Kidney (tissue), 14 donors: ENCODE data around the gene YTHDC2. TPM values are rescaled to one million over a fixed set of nuclear protein-coding genes. Genes with fewer than 3 reads are reported as not detected.

Source experiments
- DNase-seq, 5 donors: peaks; one replicate each; pipeline ENCODE4 v3.0.0-alpha.2; 2013 to 2020
- FAIRE-seq: peaks from 2 replicates; lab custom pipeline; 2012; peaks lifted over from hg19 to GRCh38; lab: Jason Lieb, UNC
- H3K27ac ChIP-seq, 2 donors: one replicate each; pipeline ENCODE4 v1.7.0; 2013; ENCODE audit warnings: low read depth in 2 of 2, low read length in 2 of 2, inconsistent platforms in 1 of 2
- H3K27me3 ChIP-seq: one replicate; pipeline ENCODE4 v1.7.1; 2013; ENCODE audit warnings: low read length, inconsistent platforms; ENCODE audit not compliant: control insufficient read depth, insufficient read depth
- H3K36me3 ChIP-seq, 3 donors: one replicate each; pipeline versions ENCODE4 v1.7.0 to v1.7.1; 2013; ENCODE audit warnings: low read length in 3 of 3, control low read depth in 1 of 3, inconsistent platforms in 1 of 3; ENCODE audit not compliant: insufficient read depth in 3 of 3, control insufficient read depth in 2 of 3
- H3K4me1 ChIP-seq, 3 donors: one replicate each; pipeline versions ENCODE4 v1.7.0 to v1.7.1; 2013; ENCODE audit warnings: low read length in 3 of 3, inconsistent platforms in 1 of 3, low read depth in 1 of 3; ENCODE audit not compliant: control insufficient read depth in 2 of 3, insufficient read depth in 2 of 3
- H3K4me3 ChIP-seq, 3 donors: one replicate each; pipeline versions ENCODE4 v1.7.0 to v1.8.1; 2013; ENCODE audit warnings: low read length in 3 of 3, control low read depth in 1 of 3, inconsistent platforms in 1 of 3
- H3K9ac ChIP-seq, 3 donors: one replicate each; pipeline versions ENCODE4 v1.7.0 to v1.7.1; 2013; ENCODE audit warnings: low read length in 3 of 3, control low read depth in 1 of 3, inconsistent platforms in 1 of 3
- H3K9me3 ChIP-seq, 3 donors: one replicate each; pipeline versions ENCODE4 v1.7.0 to v1.7.1; 2013; ENCODE audit warnings: low read length in 3 of 3, control low read depth in 1 of 3, inconsistent platforms in 1 of 3; ENCODE audit not compliant: control insufficient read depth in 2 of 3, insufficient read depth in 1 of 3
- CTCF ChIP-seq: IDR thresholded peaks from 3 replicates; pipeline ENCODE4 v1.5.1; 2012; ENCODE audit warnings: mild to moderate bottlenecking, moderate library complexity, borderline replicate concordance; ENCODE audit not compliant: insufficient read depth; ENCODE audit errors: extremely low read depth
- intact Hi-C: fragments of 100-400 bp; cut with DNase I; formaldehyde crosslinking; loops from one replicate; pipeline ENCODE4 v1.11.1; 2022
- polyA plus RNA-seq: library from polyadenylated mRNA; stranded (reverse); fragments of 350-450 nt; fragmentation: Illumina TruSeq; extraction: RNeasy Lipid Tissue Mini Kit (QIAGEN cat#74804); gene quantifications from one replicate; pipeline ENCODE4 v1.2.3, GENCODE V29; 2014; ENCODE audit warnings: low read depth, low replicate concordance; ENCODE audit not compliant: insufficient read depth
- total RNA-seq: library from RNA; stranded (reverse); fragmentation: NEBNext Ultra II Directional; extraction: Animal tissue kit (Norgen Biotek cat#: 25700); gene quantifications from one replicate; pipeline ENCODE4 v1.2.1, GENCODE V29; 2021
- donor health status: control.
- donor health status: control.
- donor health status: control.
- donor health status: control.
- donor health status: control.
- donor health status: DM: yes; HTN: yes; CAD: no.
- donor health status: Normal renal cell carcinoma (clear cell type).

The YTHDC2 gene
- total and polyA plus RNA-seq, 2 donors from 2014 or later: 6.2 to 31.6 TPM

GRCh38 chr5:113607361-113607760, 93.9 kb downstream of the YTHDC2 start:
- no peaks in the 10 kb centered on the region for H3K9me3 ChIP-seq
- intact Hi-C loops: no loop called here
- DNase-seq: no peak
- no peaks in the 10 kb centered on the region for H3K27me3 ChIP-seq
- H3K36me3 ChIP-seq: no peaks in the 10 kb centered on the region
- H3K4me1 ChIP-seq: no peaks in the 10 kb centered on the region
- H3K27ac ChIP-seq: no peak overlapping the region
- FAIRE-seq: no peak
- no peak overlapping the region for H3K9ac ChIP-seq
- TF ChIP-seq CTCF: no peak
- no peak overlapping the region for H3K4me3 ChIP-seq

- no peak overlapping the region for H3K9ac ChIP-seq
- no peak overlapping the region for H3K4me3 ChIP-seq
- H3K36me3 ChIP-seq: no peaks in the 10 kb centered on the region
- no peaks in the 10 kb centered on the region for H3K27me3 ChIP-seq
- no peaks in the 10 kb centered on the region for H3K9me3 ChIP-seq
- DNase-seq (no peak), FAIRE-seq (no peak)
- TF ChIP-seq CTCF: no peak
- intact Hi-C loops: no loop called here
- no peaks in the 10 kb centered on the region for H3K4me1 ChIP-seq
- H3K27ac ChIP-seq: no peak overlapping the region
These were observed 94.7 kb downstream of the YTHDC2 start for GRCh38 chr5:113608113-113608596.

- Histone ChIP-seq H3K36me3 (no peaks in the 10 kb centered on the region), H3K27ac (no peak overlapping the region), H3K4me1 (no peaks in the 10 kb centered on the region), H3K27me3 (no peaks in the 10 kb centered on the region), H3K4me3 (no peak overlapping the region), H3K9me3 (no peaks in the 10 kb centered on the region), H3K9ac (no peak overlapping the region)
- intact Hi-C loops: no loop called here
- TF ChIP-seq CTCF: peak; percentile 61
- DNase-seq (peak in 2 of 5 donors; percentile 38 to 52), FAIRE-seq (peak; percentile 84)
These were observed 98.6 kb downstream of the YTHDC2 start for GRCh38 chr5:113612060-113612496.

GRCh38 chr5:113614191-113614590, 100.7 kb downstream of the YTHDC2 start:
- intact Hi-C loops: no loop called here
- Histone ChIP-seq H3K4me1 (no peaks in the 10 kb centered on the region), H3K36me3 (no peaks in the 10 kb centered on the region), H3K9me3 (no peaks in the 10 kb centered on the region), H3K27me3 (no peaks in the 10 kb centered on the region), H3K27ac (no peak overlapping the region), H3K4me3 (no peak overlapping the region), H3K9ac (no peak overlapping the region)
- no peak for FAIRE-seq
- DNase-seq: no peak
- TF ChIP-seq CTCF: no peak
